ENCODE data around the gene RPRML. TPM values are rescaled to one million over a fixed set of nuclear protein-coding genes. Genes with fewer than 3 reads are reported as not detected.

RPRML gene
- total RNA-seq, 1 experiment from 2014 or later, result not detected

GRCh38 chr17:46952115-46952514 lies 26.9 kb downstream of the RPRML start:
- POLR2A ChIA-PET (ENCODE audit: low non-redundant PET), result no interaction called here
- no TSS peak for BruUV-seq (replicated peaks)
- no peak for DNase-seq (ENCODE audit: low spot score)
- H3K9me3 ChIP-seq (ENCODE audit: low read depth, low read length, poor library complexity, severe bottlenecking), result no peaks in the 10 kb centered on the region
- no peak overlapping the region for H3K4me3 ChIP-seq (ENCODE audit: low read depth, low read length, poor library complexity, severe bottlenecking)
- H3K27me3 ChIP-seq (replicated peaks; ENCODE audit: insufficient read depth, low read depth, low read length, poor library complexity), result no peaks in the 10 kb centered on the region
- CTCF ChIA-PET, result no interaction called here
- H3K4me1 ChIP-seq (ENCODE audit: insufficient read depth, low read length, poor library complexity, severe bottlenecking), result no peaks in the 10 kb centered on the region
- intact Hi-C loops (cut with micrococcal nuclease; ENCODE audit: unreplicated experiment), result no loop called here
- TF ChIP-seq CTCF (conservative IDR thresholded peaks at IDR 0.05; ENCODE audit: low read depth, low read length) (no peak), EZH2 (IDR thresholded peaks at IDR 0.05; ENCODE audit: borderline replicate concordance, low read depth, low read length, poor library complexity, severe bottlenecking) (no peak)
- H3K36me3 ChIP-seq (ENCODE audit: insufficient read depth, low read length, poor library complexity, severe bottlenecking), result no peaks in the 10 kb centered on the region
- H3K27ac ChIP-seq (ENCODE audit: low read depth, low read length, poor library complexity, severe bottlenecking), result no peak overlapping the region

GRCh38 chr17:46951706-46952105 lies 27.3 kb downstream of the RPRML start:
- CTCF ChIA-PET, result no interaction called here
- no peaks in the 10 kb centered on the region for H3K27me3 ChIP-seq (replicated peaks; ENCODE audit: insufficient read depth, low read depth, low read length, poor library complexity)

GRCh38 chr17:46950997-46951621 lies 27.9 kb downstream of the RPRML start:
- no peak overlapping the region for H3K27ac ChIP-seq (ENCODE audit: low read depth, low read length, poor library complexity, severe bottlenecking)
- POLR2A ChIA-PET (ENCODE audit: low non-redundant PET), result no interaction called here
- H3K27me3 ChIP-seq (replicated peaks; ENCODE audit: insufficient read depth, low read depth, low read length, poor library complexity), result no peaks in the 10 kb centered on the region
- no peaks in the 10 kb centered on the region for H3K36me3 ChIP-seq (ENCODE audit: insufficient read depth, low read length, poor library complexity, severe bottlenecking)
- no peaks in the 10 kb centered on the region for H3K4me1 ChIP-seq (ENCODE audit: insufficient read depth, low read length, poor library complexity, severe bottlenecking)
- no TSS peak for BruUV-seq (replicated peaks)
- H3K9me3 ChIP-seq (ENCODE audit: low read depth, low read length, poor library complexity, severe bottlenecking), result no peaks in the 10 kb centered on the region
- intact Hi-C loops (cut with micrococcal nuclease; ENCODE audit: unreplicated experiment), result no loop called here
- H3K4me3 ChIP-seq (ENCODE audit: low read depth, low read length, poor library complexity, severe bottlenecking), result no peak overlapping the region
- CTCF ChIA-PET, result no interaction called here
- DNase-seq (ENCODE audit: low spot score), result peak; percentile 59
- TF ChIP-seq CTCF (conservative IDR thresholded peaks at IDR 0.05; ENCODE audit: low read depth, low read length), result no peak
- no peak for TF ChIP-seq EZH2 (IDR thresholded peaks at IDR 0.05; ENCODE audit: borderline replicate concordance, low read depth, low read length, poor library complexity, severe bottlenecking)

More at GRCh38 chr17:46951706-46952105, 27.3 kb downstream of the RPRML start:
- Histone ChIP-seq H3K4me1 (ENCODE audit: insufficient read depth, low read length, poor library complexity, severe bottlenecking) (no peaks in the 10 kb centered on the region), H3K4me3 (ENCODE audit: low read depth, low read length, poor library complexity, severe bottlenecking) (no peak overlapping the region), H3K27ac (ENCODE audit: low read depth, low read length, poor library complexity, severe bottlenecking) (no peak overlapping the region), H3K36me3 (ENCODE audit: insufficient read depth, low read length, poor library complexity, severe bottlenecking) (no peaks in the 10 kb centered on the region), H3K9me3 (ENCODE audit: low read depth, low read length, poor library complexity, severe bottlenecking) (no peaks in the 10 kb centered on the region)
- intact Hi-C loops (cut with micrococcal nuclease; ENCODE audit: unreplicated experiment), result no loop called here
- DNase-seq (ENCODE audit: low spot score), result no peak
- TF ChIP-seq CTCF (conservative IDR thresholded peaks at IDR 0.05; ENCODE audit: low read depth, low read length) (no peak), EZH2 (IDR thresholded peaks at IDR 0.05; ENCODE audit: borderline replicate concordance, low read depth, low read length, poor library complexity, severe bottlenecking) (no peak)
- BruUV-seq (replicated peaks), result no TSS peak
- POLR2A ChIA-PET (ENCODE audit: low non-redundant PET), result no interaction called here
